K562 (cell line): ENCODE results near the gene MAGI2. TPM values are rescaled to one million over a fixed set of nuclear protein-coding genes. Genes with fewer than 3 reads are reported as not detected.

ENCODE experiments used
- ATAC-seq: fragments of 200-7000 bp; cut with Tn5 transposase; 3 replicates; pipeline ENCODE4 v1.9.1; 2020; ENCODE audit warnings: moderate library complexity
- BruUV-seq: library from RNA; stranded (reverse); fragments of 400-500 nt; replicated peaks from 2 replicates; lab custom pipeline; 2021; lab: Mats Ljungman, UMichigan
- CTCF ChIA-PET: fragments of 300-600 bp; formaldehyde crosslinking; extraction: SDS; loops from one replicate; lab custom pipeline; 2021; ENCODE audit warnings: low intra/inter-chr PET ratio; lab: Yijun Ruan, JAX
- POLR2A ChIA-PET: fragments of 300-600, 350-650 bp; sonication (Branson Sonifier 250); formaldehyde crosslinking; extraction: SDS; loops from one replicate; lab custom pipeline; 2021; ENCODE audit warnings: antibody characterized with exemption, inconsistent platforms; lab: Yijun Ruan, JAX
- DNase-seq, 4 experiments: peaks; one replicate each; pipeline versions ENCODE4 v3.0.0 to v3.0.0-alpha.2; 2011 to 2018; ENCODE audit warnings: low spot score in 3 of 4, mixed read lengths in 3 of 4; ENCODE audit errors: extremely low read depth in 1 of 4
- FAIRE-seq: peaks from 2 replicates; lab custom pipeline; 2011; peaks lifted over from hg19 to GRCh38; lab: Jason Lieb, UNC
- H2AFZ ChIP-seq: 2 replicates; pipeline ENCODE4 v1.6.0; 2011; ENCODE audit warnings: low read depth, low read length, control low read depth, inconsistent platforms
- H3K27ac ChIP-seq: fragments of 200-600 bp; 3 replicates; pipeline ENCODE4 v1.8.0; 2011; ENCODE audit warnings: low read depth, mild to moderate bottlenecking, control low read depth, inconsistent platforms, low read length, moderate library complexity, mixed read lengths; ENCODE audit errors: extremely low read depth
- H3K27me3 ChIP-seq, 2 experiments: fragments of 300-600 bp in 1 of 2; 2 replicates in 1 of 2; 3 replicates in 1 of 2; pipeline versions ENCODE4 v1.6.0 to v1.8.0; 2011; ENCODE audit warnings: inconsistent platforms in 2 of 2, low read length in 2 of 2, mild to moderate bottlenecking in 1 of 2, mixed read lengths in 1 of 2, moderate library complexity in 1 of 2; ENCODE audit not compliant: control insufficient read depth in 2 of 2, insufficient read depth in 2 of 2
- H3K36me3 ChIP-seq: fragments of 300-600 bp; 3 replicates; pipeline ENCODE4 v1.8.0; 2011; ENCODE audit warnings: mild to moderate bottlenecking, low read length, inconsistent platforms; ENCODE audit not compliant: control insufficient read depth, insufficient read depth
- H3K4me1 ChIP-seq, 2 experiments: fragments of 200-600 bp in 1 of 2; replicated peaks in 1 of 2; 2 replicates in 1 of 2; 3 replicates in 1 of 2; pipeline versions ENCODE4 v1.5.1 to v1.8.0; 2011; ENCODE audit warnings: inconsistent platforms in 2 of 2, low read length in 2 of 2, mild to moderate bottlenecking in 1 of 2, mixed read lengths in 1 of 2, moderate library complexity in 1 of 2; ENCODE audit not compliant: control insufficient read depth in 2 of 2, insufficient read depth in 2 of 2
- H3K4me2 ChIP-seq: 2 replicates; pipeline ENCODE4 v1.6.1; 2011; ENCODE audit warnings: low read length, control low read depth, inconsistent platforms, mixed read lengths; ENCODE audit not compliant: insufficient read depth
- H3K4me3 ChIP-seq: fragments of 200-600 bp; sonication (generic), shearing (Covaris generic); 2 replicates; pipeline ENCODE4 v1.5.1; 2016; ENCODE audit warnings: control low read depth, inconsistent platforms
- H3K79me2 ChIP-seq: fragments of 200-600 bp; 3 replicates; pipeline ENCODE4 v1.8.0; 2011; ENCODE audit warnings: low read length, inconsistent platforms; ENCODE audit not compliant: control insufficient read depth, insufficient read depth
- H3K9ac ChIP-seq, 2 experiments: 2 replicates each; pipeline versions ENCODE4 v1.6.0 to v1.6.1; 2011; ENCODE audit warnings: low read depth in 2 of 2, low read length in 2 of 2, control low read depth in 1 of 2, inconsistent platforms in 1 of 2, mild to moderate bottlenecking in 1 of 2, mixed read lengths in 1 of 2; ENCODE audit not compliant: insufficient read depth in 1 of 2
- H3K9me1 ChIP-seq: one replicate; pipeline ENCODE4 v1.6.0; 2011; ENCODE audit warnings: inconsistent platforms, mild to moderate bottlenecking, low read length, moderate library complexity; ENCODE audit not compliant: control insufficient read depth, insufficient read depth
- H3K9me3 ChIP-seq: replicated peaks from 2 replicates; pipeline ENCODE4 v1.5.1; 2011; ENCODE audit warnings: low read depth, low read length, inconsistent platforms; ENCODE audit not compliant: control insufficient read depth, insufficient read depth
- H4K20me1 ChIP-seq: replicated peaks from 2 replicates; pipeline ENCODE4 v1.6.1; 2011; ENCODE audit warnings: low read length, inconsistent platforms, mixed read lengths; ENCODE audit not compliant: control insufficient read depth, insufficient read depth
- ATF6 ChIP-seq: sonication (generic); formaldehyde crosslinking; IDR thresholded peaks from 2 replicates; pipeline ENCODE4 v1.4.0; 2020; ENCODE audit warnings: mild to moderate bottlenecking, missing genetic modification reagents
- CREB3 ChIP-seq: fragments of 450-650 bp; conservative IDR thresholded peaks from 2 replicates; pipeline ENCODE4 v1.6.1; 2016; ENCODE audit warnings: missing genetic modification characterization, low read depth, mild to moderate bottlenecking, missing compliant biosample characterization, moderate library complexity
- EHMT2 ChIP-seq: fragments of 450-650 bp; IDR thresholded peaks from 2 replicates; pipeline ENCODE4 v1.6.1; 2018; ENCODE audit warnings: antibody characterized with exemption
- ESRRB ChIP-seq: fragments of 250-450 bp; sonication (Bioruptor Pico); IDR thresholded peaks from 2 replicates; pipeline ENCODE4 v1.5.0; 2020; ENCODE audit warnings: mild to moderate bottlenecking, moderate library complexity, borderline replicate concordance
- FUS ChIP-seq: fragments of 200-400 bp; formaldehyde crosslinking; optimal IDR thresholded peaks from 2 replicates; pipeline ENCODE3; 2017; ENCODE audit warnings: low read depth, low read length
- HMGXB4 ChIP-seq: sonication (generic); formaldehyde crosslinking; IDR thresholded peaks from 2 replicates; pipeline ENCODE4 v1.8.1; 2023; ENCODE audit warnings: mild to moderate bottlenecking, missing genetic modification reagents
- HNRNPH1 ChIP-seq: fragments of 200-400 bp; formaldehyde crosslinking; optimal IDR thresholded peaks from 2 replicates; pipeline ENCODE3; 2017; ENCODE audit warnings: low read depth, mild to moderate bottlenecking, low read length, moderate library complexity
- NFE2 ChIP-seq: IDR thresholded peaks from 2 replicates; pipeline ENCODE4 v1.6.1; 2014; ENCODE audit warnings: antibody characterized with exemption, low read depth
- POLR2H ChIP-seq: IDR thresholded peaks from 2 replicates; pipeline ENCODE4 v1.6.1; 2016; ENCODE audit warnings: missing genetic modification characterization, low read depth, mild to moderate bottlenecking, control low read depth, missing compliant biosample characterization, moderate library complexity
- SETDB1 ChIP-seq: IDR thresholded peaks from one replicate; pipeline ENCODE4 v1.6.1; 2012; ENCODE audit warnings: low read length, control low read depth, inconsistent platforms
- SIN3B ChIP-seq: fragments of 450-650 bp; IDR thresholded peaks from 2 replicates; pipeline ENCODE4 v1.6.1; 2017; ENCODE audit warnings: low read depth, mild to moderate bottlenecking, moderate library complexity
- SMARCB1 ChIP-seq: IDR thresholded peaks from 2 replicates; pipeline ENCODE4 v1.6.1; 2011; ENCODE audit warnings: improper control_type of control experiment, low read depth; ENCODE audit not compliant: insufficient read length
- ZNF143 ChIP-seq: sonication (generic); formaldehyde crosslinking; IDR thresholded peaks from 2 replicates; pipeline ENCODE4 v1.9.0; 2022; ENCODE audit warnings: mild to moderate bottlenecking, missing genetic modification reagents
- ZNF449 ChIP-seq: fragments of 250-450 bp; sonication (Bioruptor Pico); IDR thresholded peaks from 2 replicates; pipeline ENCODE4 v1.8.0; 2022; ENCODE audit warnings: moderate library complexity, mild to moderate bottlenecking, inconsistent platforms
- ZNF77 ChIP-seq: fragments of 250-450 bp; sonication (Bioruptor Pico); IDR thresholded peaks from 2 replicates; pipeline ENCODE4 v1.5.0; 2020
- WGBS: fragments of 100-300 bp; shearing (Covaris generic); methylation state at CpG from one replicate; pipeline ENCODE4 v1.1.6; 2016; ENCODE audit warnings: low coverage, mixed read lengths; ENCODE audit not compliant: insufficient coverage; ENCODE audit errors: missing lambda C conversion rate; 5-methylcytosine and 5-hydroxymethylcytosine counted together
- in situ Hi-C: fragments of 300-500 bp; cut with MboI; formaldehyde crosslinking; loops from 4 replicates; pipeline ENCODE4 v1.15.0; 2018; ENCODE audit warnings: inconsistent platforms, mixed read lengths
- intact Hi-C: fragments of 100-400 bp; cut with micrococcal nuclease; formaldehyde crosslinking; loops from 2 replicates; pipeline ENCODE4 v1.14.2; 2022
- polyA plus RNA-seq, 8 experiments: library from polyadenylated mRNA; depleted of rRNA in 4 of 8; stranded (reverse) in 5 of 8; unstranded in 3 of 8; fragments of >200 nt; fragmentation: Nextera tagmentation in 2 of 8; fragmentation: Illumina TruSeq in 1 of 8; extraction: Ambion mirVana in 2 of 8; extraction: Trizol in 1 of 8; gene quantifications; 2 replicates each; pipeline versions ENCODE4 v1.2.1 to v1.2.3, GENCODE V29; 2011 to 2014; ENCODE audit warnings: inconsistent platforms in 1 of 8, missing spikeins in 1 of 8
- total RNA-seq, 7 experiments: library from RNA; depleted of rRNA in 6 of 7; stranded (reverse); fragments of >200 nt in 6 of 7; fragmentation: Illumina TruSeq in 2 of 7; extraction: Trizol in 2 of 7; gene quantifications; 2 replicates each; pipeline versions ENCODE4 v1.2.1 to v1.2.3, GENCODE V29; 2011 to 2021; ENCODE audit warnings: low replicate concordance in 1 of 7

The MAGI2 gene
- total and polyA plus RNA-seq, 9 of the 15 experiments (the other 6 are each of a cell fraction or from before 2014, with no cell fraction given) = 0.27 to 1.4 (median 0.70) TPM

- no peak for TF ChIP-seq HMGXB4 (CRISPR knock-in tag)
- TF ChIP-seq, all 486 proteins: peak for 0
These were observed 683.9 kb downstream of the MAGI2 start (continued) for GRCh38 chr7:78769481-78770101.

GRCh38 chr7:78768859-78769258 lies 684.6 kb downstream of the MAGI2 start:
- no peaks in the 10 kb centered on the region for H3K4me1 ChIP-seq
- no peaks in the 10 kb centered on the region for H4K20me1 ChIP-seq
- DNase-seq (no peak), FAIRE-seq (no peak), ATAC-seq (no peak)
- intact Hi-C loops = no loop called here
- H3K9ac ChIP-seq = no peak overlapping the region
- no peak overlapping the region for H3K27ac ChIP-seq
- H2AFZ ChIP-seq = no peak overlapping the region
- no peaks in the 10 kb centered on the region for H3K9me1 ChIP-seq
- no peaks in the 10 kb centered on the region for H3K36me3 ChIP-seq
- no peaks in the 10 kb centered on the region for H3K27me3 ChIP-seq
- TF ChIP-seq ZNF449 (CRISPR knock-in tag) (no peak), NFE2 (no peak), FUS (no peak), SIN3B (no peak), ZNF143 (CRISPR knock-in tag) (no peak), EHMT2 (no peak), SETDB1 (no peak), ATF6 (CRISPR knock-in tag) (no peak), CREB3 (tag) (no peak), SMARCB1 (no peak), POLR2H (tag) (no peak), ESRRB (no peak), HNRNPH1 (no peak), ZNF77 (no peak)
- in situ Hi-C loops = no loop called here
- POLR2A ChIA-PET = no interaction called here
- H3K4me3 ChIP-seq = no peak overlapping the region
- H3K4me2 ChIP-seq = no peak overlapping the region
- H3K79me2 ChIP-seq = no peaks in the 10 kb centered on the region
- no peaks in the 10 kb centered on the region; the same call in 1 of the 2 replicates for H3K9me3 ChIP-seq
- 0% methylated on average over 6 of the region's 6 CpGs for WGBS
- BruUV-seq = no TSS peak
- CTCF ChIA-PET = no interaction called here
